ENCODE measurements around the gene PLEKHA6. TPM values are rescaled to one million over a fixed set of nuclear protein-coding genes. Genes with fewer than 3 reads are reported as not detected.
"Not testable (repeated sequence)": the region's sequence is repeated elsewhere in the genome, so short reads cannot be mapped to it uniquely, and the experiment has no call there.

Gene PLEKHA6
- total and polyA plus RNA-seq, 2 of the 8 experiments (the other 6 are each of a cell fraction or from before 2014, with no cell fraction given) = 4.8 to 20.2 TPM

DNA sequence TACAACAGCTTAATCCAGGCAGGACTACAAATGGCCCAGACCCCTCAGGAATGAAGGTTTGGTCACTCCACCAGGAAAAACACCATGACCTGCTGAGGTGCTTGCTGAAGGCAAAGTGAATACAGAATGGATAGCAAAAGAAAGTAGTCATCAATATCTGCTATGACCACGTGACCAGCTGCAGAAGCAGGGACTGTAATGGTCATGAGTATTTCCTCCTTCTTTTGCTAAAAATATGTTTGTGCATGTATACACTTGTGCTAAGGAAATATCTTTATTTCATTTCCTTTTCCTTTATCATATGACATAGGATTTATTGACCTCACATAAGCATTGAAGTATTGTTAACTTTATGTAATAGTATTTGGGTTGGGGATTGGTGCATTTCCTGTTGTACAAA, 119.5 kb downstream of the PLEKHA6 start (continued):
- no peak for TF ChIP-seq TAF7 (optimal IDR thresholded peaks at IDR 0.05; ENCODE audit: borderline replicate concordance, low read depth, low read length)

- H3K18ac ChIP-seq (ENCODE audit: extremely low read depth, low read length); H3K4me2 ChIP-seq (ENCODE audit: insufficient read depth in 1 of 2, low read depth in 2 of 2, low read length in 2 of 2); H3K79me2 ChIP-seq (ENCODE audit: control insufficient read depth in 1 of 2, insufficient read depth in 2 of 2, low read length in 2 of 2); H3K4me3 ChIP-seq (ENCODE audit: extremely low read depth in 1 of 4, insufficient read depth in 2 of 4, low read depth in 3 of 4, low read length in 4 of 4); DNase-seq (ENCODE audit: low read depth in 1 of 2, low spot score in 2 of 2); H3K9ac ChIP-seq (replicated peaks in 1 of 4; ENCODE audit: extremely low read depth in 1 of 4, low read depth in 3 of 4, low read length in 3 of 4); H3K23ac ChIP-seq (ENCODE audit: insufficient read length); CTCF ChIA-PET (ENCODE audit: partially characterized antibody); H4K8ac ChIP-seq (ENCODE audit: extremely low read depth, insufficient read depth, low read length); H2BK5ac ChIP-seq (ENCODE audit: low read depth, low read length); H2BK20ac ChIP-seq (ENCODE audit: low read length); H3K23me2 ChIP-seq (ENCODE audit: low read depth, low read length); H2AK5ac ChIP-seq (ENCODE audit: low read depth, low read length); H3K27ac ChIP-seq (ENCODE audit: low read depth, low read length); H3K27me3 ChIP-seq (replicated peaks in 1 of 4; ENCODE audit: control insufficient read depth in 3 of 4, extremely low read depth in 1 of 4, insufficient read depth in 3 of 4, low read length in 3 of 4); H3K4me1 ChIP-seq (replicated peaks in 1 of 4; ENCODE audit: control insufficient read depth in 3 of 4, insufficient read depth in 4 of 4, low read length in 3 of 4); H2AFZ ChIP-seq (ENCODE audit: low read length); H4K20me1 ChIP-seq (replicated peaks in 1 of 2; ENCODE audit: control insufficient read depth in 1 of 2, insufficient read depth in 2 of 2, low read length in 2 of 2); POLR2A ChIA-PET (ENCODE audit: partially characterized antibody); H3K14ac ChIP-seq (ENCODE audit: insufficient read length); H2BK15ac ChIP-seq (ENCODE audit: low read length); H3K56ac ChIP-seq (replicated peaks; ENCODE audit: insufficient read length, low read depth, low read length); H2BK12ac ChIP-seq (ENCODE audit: low read depth, low read length); H4K91ac ChIP-seq (replicated peaks; ENCODE audit: insufficient read length, low read length); H3K9me3 ChIP-seq (ENCODE audit: insufficient read depth in 2 of 2, low read depth in 1 of 2, low read length in 1 of 2); H3K4ac ChIP-seq (replicated peaks; ENCODE audit: insufficient read length, low read depth, low read length); H2BK120ac ChIP-seq (replicated peaks; ENCODE audit: low read depth, low read length); H3K36me3 ChIP-seq (ENCODE audit: control insufficient read depth in 2 of 4, insufficient read depth in 4 of 4, low read length in 3 of 4); FAIRE-seq; H3K79me1 ChIP-seq (ENCODE audit: low read depth, low read length); H4K5ac ChIP-seq (ENCODE audit: insufficient read length, low read depth, low read length): not testable (repeated sequence)
- 74% methylated on average over 3 of the region's 3 CpGs; no CpG with 5 or more reads in 1 of the 2 experiments for WGBS, 2 experiments (ENCODE audit: extremely low coverage in 1 of 2, insufficient coverage in 1 of 2, insufficient read length in 1 of 2, insufficient replicate concordance in 2 of 2, low coverage in 1 of 2, low lambda C conversion rate in 2 of 2, missing lambda C conversion rate in 1 of 2)
Measured at GRCh38 chr1:204239401-204239800, 120.3 kb downstream of the PLEKHA6 start.
